HEK293 (cell line): Measurements from ENCODE around the gene LAMB4.

Experiments
- CTCF ChIA-PET: fragments of 350-600 bp; formaldehyde crosslinking; extraction: SDS; loops from one replicate; lab custom pipeline; 2021; ENCODE audit warnings: antibody characterized with exemption; lab: Yijun Ruan, JAX
- POLR2A ChIA-PET: fragments of 300-600 bp; formaldehyde crosslinking; extraction: SDS; loops from one replicate; lab custom pipeline; 2020; ENCODE audit warnings: antibody characterized with exemption, inconsistent platforms; lab: Yijun Ruan, JAX
- H3K27ac ChIP-seq: fragments of 200-500 bp; sonication (Bioruptor generic); 2 replicates; pipeline ENCODE4 v1.5.1; 2014; ENCODE audit warnings: low read depth, low read length, control low read depth, inconsistent platforms; ENCODE audit errors: extremely low read depth
- H3K36me3 ChIP-seq, 2 experiments: fragments of 200-500 bp in 1 of 2; sonication (Bioruptor generic) in 1 of 2; 1 replicate in 1 of 2; 2 replicates in 1 of 2; pipeline ENCODE4 v1.5.1; 2014 to 2017; ENCODE audit warnings: inconsistent platforms in 2 of 2, low read length in 2 of 2; ENCODE audit not compliant: control insufficient read depth in 2 of 2, insufficient read depth in 1 of 2
- H3K4me1 ChIP-seq: fragments of 200-500 bp; sonication (Bioruptor generic); 2 replicates; pipeline ENCODE4 v1.5.1; 2014; ENCODE audit warnings: mild to moderate bottlenecking, low read length, inconsistent platforms; ENCODE audit not compliant: control insufficient read depth, insufficient read depth
- H3K4me3 ChIP-seq: 2 replicates; pipeline ENCODE4 v1.5.1; 2011; ENCODE audit warnings: low read depth, mild to moderate bottlenecking, control low read depth, low read length, moderate library complexity
- H3K9me3 ChIP-seq: fragments of 200-500 bp; sonication (Bioruptor generic); 2 replicates; pipeline ENCODE4 v1.5.1; 2014; ENCODE audit warnings: low read depth, low read length, inconsistent platforms; ENCODE audit not compliant: control insufficient read depth, insufficient read depth
- GFI1B ChIP-seq: fragments of 450-650 bp; formaldehyde crosslinking; IDR thresholded peaks from 2 replicates; pipeline ENCODE4 v1.5.1; 2016; ENCODE audit warnings: missing biosample characterization, missing genetic modification characterization
- GLI2 ChIP-seq: fragments of 450-650 bp; formaldehyde crosslinking; IDR thresholded peaks from 2 replicates; pipeline ENCODE4; 2017; ENCODE audit warnings: missing biosample characterization, missing genetic modification characterization, low read depth, borderline replicate concordance
- IKZF3 ChIP-seq: fragments of 450-650 bp; IDR thresholded peaks from 2 replicates; pipeline ENCODE4 v1.5.0; 2018; ENCODE audit warnings: missing biosample characterization, mild to moderate bottlenecking, missing genetic modification characterization, moderate library complexity
- KLF9 ChIP-seq: fragments of 450-650 bp; formaldehyde crosslinking; IDR thresholded peaks from 2 replicates; pipeline ENCODE4 v1.5.1; 2016; ENCODE audit warnings: missing biosample characterization, missing genetic modification characterization, low read depth
- MYNN ChIP-seq: fragments of 450-650 bp; formaldehyde crosslinking; IDR thresholded peaks from 2 replicates; pipeline ENCODE4 v1.5.1; 2016; ENCODE audit warnings: missing biosample characterization, missing genetic modification characterization, borderline replicate concordance
- SP7 ChIP-seq: fragments of 450-650 bp; formaldehyde crosslinking; IDR thresholded peaks from 2 replicates; pipeline ENCODE4 v1.5.1; 2016; ENCODE audit warnings: missing biosample characterization, missing genetic modification characterization
- ZBTB7A ChIP-seq: fragments of 450-650 bp; formaldehyde crosslinking; IDR thresholded peaks from 2 replicates; pipeline ENCODE4 v1.5.1; 2016; ENCODE audit warnings: low read depth, missing biosample characterization, missing genetic modification characterization
- ZNF132 ChIP-seq: fragments of 450-650 bp; formaldehyde crosslinking; IDR thresholded peaks from 2 replicates; pipeline ENCODE4 v1.5.1; 2017; ENCODE audit warnings: missing biosample characterization, missing genetic modification characterization, borderline replicate concordance
- ZNF211 ChIP-seq: fragments of 450-650 bp; formaldehyde crosslinking; IDR thresholded peaks from 2 replicates; pipeline ENCODE4 v1.5.1; 2016; ENCODE audit warnings: low read depth, missing biosample characterization, missing genetic modification characterization
- ZNF324 ChIP-seq: fragments of 450-650 bp; formaldehyde crosslinking; IDR thresholded peaks from 2 replicates; pipeline ENCODE4 v1.5.1; 2016; ENCODE audit warnings: missing biosample characterization, missing genetic modification characterization
- ZNF37A ChIP-seq: fragments of 450-650 bp; IDR thresholded peaks from 2 replicates; pipeline ENCODE4 v1.5.1; 2018; ENCODE audit warnings: missing biosample characterization, missing genetic modification characterization
- ZNF426 ChIP-seq: fragments of 450-650 bp; formaldehyde crosslinking; IDR thresholded peaks from 2 replicates; pipeline ENCODE4 v1.5.1; 2017; ENCODE audit warnings: missing biosample characterization, missing genetic modification characterization, mild to moderate bottlenecking, inconsistent platforms, moderate library complexity
- ZNF433 ChIP-seq: fragments of 450-650 bp; formaldehyde crosslinking; IDR thresholded peaks from 2 replicates; pipeline ENCODE4 v1.5.1; 2016; ENCODE audit warnings: missing biosample characterization, missing genetic modification characterization, low read depth
- ZNF530 ChIP-seq: fragments of 450-650 bp; formaldehyde crosslinking; IDR thresholded peaks from 2 replicates; pipeline ENCODE4 v1.5.1; 2016; ENCODE audit warnings: low read depth, missing biosample characterization, missing genetic modification characterization
- ZNF558 ChIP-seq: fragments of 450-650 bp; formaldehyde crosslinking; IDR thresholded peaks from 2 replicates; pipeline ENCODE4 v1.5.1; 2016; ENCODE audit warnings: missing biosample characterization, missing genetic modification characterization
- ZNF626 ChIP-seq: fragments of 450-650 bp; sonication (Bioruptor Pico); formaldehyde crosslinking; IDR thresholded peaks from 2 replicates; pipeline ENCODE4 v1.5.1; 2018; ENCODE audit warnings: missing biosample characterization, missing genetic modification characterization, inconsistent platforms
- ZNF654 ChIP-seq: fragments of 450-650 bp; formaldehyde crosslinking; IDR thresholded peaks from 2 replicates; pipeline ENCODE4 v1.5.1; 2016; ENCODE audit warnings: low read depth, missing biosample characterization, missing genetic modification characterization
- TF ChIP-seq, protein P1 (sequence below): fragments of 450-650 bp; formaldehyde crosslinking; IDR thresholded peaks from 2 replicates; pipeline ENCODE4 v1.5.1; 2016; ENCODE audit warnings: missing biosample characterization, missing genetic modification characterization
- TF ChIP-seq, protein P2 (sequence below): fragments of 450-650 bp; formaldehyde crosslinking; IDR thresholded peaks from 2 replicates; pipeline ENCODE4 v1.5.1; 2016; ENCODE audit warnings: missing biosample characterization, missing genetic modification characterization
- TF ChIP-seq, protein P3 (sequence below): fragments of 450-650 bp; formaldehyde crosslinking; optimal IDR thresholded peaks from 2 replicates; pipeline ENCODE3; 2016; ENCODE audit warnings: missing biosample characterization, mild to moderate bottlenecking, missing genetic modification characterization
- TF ChIP-seq, protein P4 (sequence below): fragments of 450-650 bp; formaldehyde crosslinking; IDR thresholded peaks from 2 replicates; pipeline ENCODE4 v1.5.1; 2017; ENCODE audit warnings: missing biosample characterization, mild to moderate bottlenecking, missing genetic modification characterization, moderate library complexity

LAMB4 gene

DNA sequence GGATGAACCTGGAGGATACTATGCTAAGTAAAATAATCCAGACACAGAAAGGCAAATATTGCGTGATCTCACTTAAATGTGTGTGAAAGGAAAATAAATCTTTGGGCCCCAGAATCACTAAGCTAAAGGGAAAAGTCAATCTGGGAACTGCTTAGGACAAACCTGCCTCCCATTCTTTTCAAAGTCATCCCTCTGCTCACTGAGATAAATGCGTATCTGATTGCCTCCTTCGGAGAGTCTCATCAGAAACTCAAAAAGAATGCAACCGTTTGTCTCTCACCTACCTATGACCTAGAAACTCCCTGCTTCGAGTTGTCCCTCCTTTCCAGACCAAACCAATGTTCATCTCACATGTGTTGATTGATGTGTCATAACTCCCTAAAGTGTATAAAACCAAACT, 40.1 kb upstream of the LAMB4 start:
- TF ChIP-seq KLF9 (tag by site-specific recombination) (no peak), ZNF426 (no peak), ZNF626 (no peak), IKZF3 (no peak), MYNN (tag by site-specific recombination) (no peak), ZNF132 (tag by site-specific recombination) (no peak), ZNF558 (tag by site-specific recombination) (no peak), GLI2 (no peak), ZNF530 (tag by site-specific recombination) (no peak), ZNF433 (no peak), SP7 (tag by site-specific recombination) (no peak)
- TF ChIP-seq, protein P1, sequence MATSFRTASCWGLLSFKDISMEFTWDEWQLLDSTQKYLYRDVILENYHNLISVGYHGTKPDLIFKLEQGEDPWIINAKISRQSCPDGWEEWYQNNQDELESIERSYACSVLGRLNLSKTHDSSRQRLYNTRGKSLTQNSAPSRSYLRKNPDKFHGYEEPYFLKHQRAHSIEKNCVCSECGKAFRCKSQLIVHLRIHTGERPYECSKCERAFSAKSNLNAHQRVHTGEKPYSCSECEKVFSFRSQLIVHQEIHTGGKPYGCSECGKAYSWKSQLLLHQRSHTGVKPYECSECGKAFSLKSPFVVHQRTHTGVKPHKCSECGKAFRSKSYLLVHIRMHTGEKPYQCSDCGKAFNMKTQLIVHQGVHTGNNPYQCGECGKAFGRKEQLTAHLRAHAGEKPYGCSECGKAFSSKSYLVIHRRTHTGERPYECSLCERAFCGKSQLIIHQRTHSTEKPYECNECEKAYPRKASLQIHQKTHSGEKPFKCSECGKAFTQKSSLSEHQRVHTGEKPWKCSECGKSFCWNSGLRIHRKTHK, result no peak
- TF ChIP-seq, all 188 proteins: peak for 0

DNA sequence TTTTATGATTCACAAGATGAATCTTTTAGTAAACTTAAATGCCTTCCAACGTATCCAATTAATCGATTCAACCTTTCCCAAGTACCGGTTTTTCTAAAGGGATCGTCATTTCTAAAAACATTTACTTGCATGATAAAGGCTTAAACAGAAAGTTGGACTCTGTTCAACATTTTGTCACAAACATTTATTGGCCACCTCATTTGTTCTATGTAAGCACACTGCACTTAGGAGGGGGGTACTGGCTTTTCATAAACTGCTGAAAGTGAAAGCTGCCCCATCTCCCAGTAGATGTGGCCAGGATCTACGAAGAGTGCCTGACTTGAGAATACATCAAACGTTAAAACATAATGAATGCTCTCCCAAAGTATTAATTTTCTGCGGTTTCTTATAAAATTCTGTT, 37.3 kb upstream of the LAMB4 start:
- TF ChIP-seq ZNF37A, result no peak
- TF ChIP-seq, protein P2, sequence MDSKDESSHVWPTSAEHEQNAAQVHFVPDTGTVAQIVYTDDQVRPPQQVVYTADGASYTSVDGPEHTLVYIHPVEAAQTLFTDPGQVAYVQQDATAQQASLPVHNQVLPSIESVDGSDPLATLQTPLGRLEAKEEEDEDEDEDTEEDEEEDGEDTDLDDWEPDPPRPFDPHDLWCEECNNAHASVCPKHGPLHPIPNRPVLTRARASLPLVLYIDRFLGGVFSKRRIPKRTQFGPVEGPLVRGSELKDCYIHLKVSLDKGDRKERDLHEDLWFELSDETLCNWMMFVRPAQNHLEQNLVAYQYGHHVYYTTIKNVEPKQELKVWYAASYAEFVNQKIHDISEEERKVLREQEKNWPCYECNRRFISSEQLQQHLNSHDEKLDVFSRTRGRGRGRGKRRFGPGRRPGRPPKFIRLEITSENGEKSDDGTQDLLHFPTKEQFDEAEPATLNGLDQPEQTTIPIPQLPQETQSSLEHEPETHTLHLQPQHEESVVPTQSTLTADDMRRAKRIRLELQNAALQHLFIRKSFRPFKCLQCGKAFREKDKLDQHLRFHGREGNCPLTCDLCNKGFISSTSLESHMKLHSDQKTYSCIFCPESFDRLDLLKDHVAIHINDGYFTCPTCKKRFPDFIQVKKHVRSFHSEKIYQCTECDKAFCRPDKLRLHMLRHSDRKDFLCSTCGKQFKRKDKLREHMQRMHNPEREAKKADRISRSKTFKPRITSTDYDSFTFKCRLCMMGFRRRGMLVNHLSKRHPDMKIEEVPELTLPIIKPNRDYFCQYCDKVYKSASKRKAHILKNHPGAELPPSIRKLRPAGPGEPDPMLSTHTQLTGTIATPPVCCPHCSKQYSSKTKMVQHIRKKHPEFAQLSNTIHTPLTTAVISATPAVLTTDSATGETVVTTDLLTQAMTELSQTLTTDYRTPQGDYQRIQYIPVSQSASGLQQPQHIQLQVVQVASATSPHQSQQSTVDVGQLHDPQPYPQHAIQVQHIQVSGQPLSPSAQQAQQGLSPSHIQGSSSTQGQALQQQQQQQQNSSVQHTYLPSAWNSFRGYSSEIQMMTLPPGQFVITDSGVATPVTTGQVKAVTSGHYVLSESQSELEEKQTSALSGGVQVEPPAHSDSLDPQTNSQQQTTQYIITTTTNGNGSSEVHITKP (tag by site-specific recombination), result peak; percentile 70
- TF ChIP-seq, all 188 proteins: peak for 1
- ChIA-PET CTCF (interaction anchor here (0.6 to 1.4 kb wide), 3 partner anchors 11 to 330 kb away, joined by 3 to 5 read pairs (median 3); no protein-coding TSS in a partner anchor), POLR2A (no interaction called here)
- Histone ChIP-seq H3K27ac (no peak overlapping the region), H3K9me3 (no peaks in the 10 kb centered on the region), H3K4me1 (no peaks in the 10 kb centered on the region), H3K4me3 (no peak overlapping the region), H3K36me3 (no peaks in the 10 kb centered on the region)

More for the DNA sequence above, 40.1 kb upstream of the LAMB4 start:
- no peaks in the 10 kb centered on the region for H3K36me3 ChIP-seq
- POLR2A ChIA-PET, result no interaction called here
- no peak overlapping the region for H3K4me3 ChIP-seq
- CTCF ChIA-PET, result no interaction called here
- no peaks in the 10 kb centered on the region for H3K9me3 ChIP-seq
- H3K27ac ChIP-seq, result no peak overlapping the region
- H3K4me1 ChIP-seq, result no peaks in the 10 kb centered on the region

DNA sequence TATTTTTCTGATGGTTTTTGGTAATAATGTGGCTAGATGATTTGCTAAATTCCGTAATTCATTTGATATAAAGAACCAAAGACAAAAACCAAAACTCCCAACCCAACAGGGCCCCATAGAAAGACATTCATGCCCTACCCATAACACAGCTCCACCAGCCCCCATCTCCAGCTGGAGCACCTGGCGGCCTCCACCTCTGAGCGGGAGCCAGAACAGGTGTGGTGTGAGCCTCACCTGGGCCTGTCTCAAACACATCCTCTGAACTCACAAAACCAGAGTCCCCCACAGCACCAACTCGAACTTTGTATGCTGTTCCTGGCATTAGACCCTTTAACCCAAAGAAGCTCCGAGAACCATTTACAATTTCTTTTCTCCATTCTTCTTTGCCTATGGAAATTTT, 36.5 kb upstream of the LAMB4 start:
- CTCF ChIA-PET, result interaction anchor here (0.6 to 1.4 kb wide), 4 partner anchors 12 to 330 kb away, joined by 3 to 5 read pairs (median 3); no protein-coding TSS in a partner anchor
- no peak for TF ChIP-seq ZBTB7A (tag by site-specific recombination)
- TF ChIP-seq, protein P3, sequence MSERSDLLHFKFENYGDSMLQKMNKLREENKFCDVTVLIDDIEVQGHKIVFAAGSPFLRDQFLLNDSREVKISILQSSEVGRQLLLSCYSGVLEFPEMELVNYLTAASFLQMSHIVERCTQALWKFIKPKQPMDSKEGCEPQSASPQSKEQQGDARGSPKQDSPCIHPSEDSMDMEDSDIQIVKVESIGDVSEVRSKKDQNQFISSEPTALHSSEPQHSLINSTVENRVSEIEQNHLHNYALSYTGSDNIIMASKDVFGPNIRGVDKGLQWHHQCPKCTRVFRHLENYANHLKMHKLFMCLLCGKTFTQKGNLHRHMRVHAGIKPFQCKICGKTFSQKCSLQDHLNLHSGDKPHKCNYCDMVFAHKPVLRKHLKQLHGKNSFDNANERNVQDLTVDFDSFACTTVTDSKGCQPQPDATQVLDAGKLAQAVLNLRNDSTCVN (tag by site-specific recombination), result no peak
- no peak for TF ChIP-seq ZNF211 (tag by site-specific recombination)
- TF ChIP-seq, protein P4, sequence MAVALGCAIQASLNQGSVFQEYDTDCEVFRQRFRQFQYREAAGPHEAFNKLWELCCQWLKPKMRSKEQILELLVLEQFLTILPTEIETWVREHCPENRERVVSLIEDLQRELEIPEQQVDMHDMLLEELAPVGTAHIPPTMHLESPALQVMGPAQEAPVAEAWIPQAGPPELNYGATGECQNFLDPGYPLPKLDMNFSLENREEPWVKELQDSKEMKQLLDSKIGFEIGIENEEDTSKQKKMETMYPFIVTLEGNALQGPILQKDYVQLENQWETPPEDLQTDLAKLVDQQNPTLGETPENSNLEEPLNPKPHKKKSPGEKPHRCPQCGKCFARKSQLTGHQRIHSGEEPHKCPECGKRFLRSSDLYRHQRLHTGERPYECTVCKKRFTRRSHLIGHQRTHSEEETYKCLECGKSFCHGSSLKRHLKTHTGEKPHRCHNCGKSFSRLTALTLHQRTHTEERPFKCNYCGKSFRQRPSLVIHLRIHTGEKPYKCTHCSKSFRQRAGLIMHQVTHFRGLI, result no peak
- no peak for TF ChIP-seq ZNF654 (tag by site-specific recombination)
- TF ChIP-seq ZNF324 (tag by site-specific recombination), result no peak
- TF ChIP-seq GFI1B (tag by site-specific recombination), result no peak
- Histone ChIP-seq H3K27ac (no peak overlapping the region), H3K9me3 (no peaks in the 10 kb centered on the region), H3K36me3 (no peaks in the 10 kb centered on the region), H3K4me3 (no peak overlapping the region), H3K4me1 (no peaks in the 10 kb centered on the region)
- POLR2A ChIA-PET, result no interaction called here
